Activated naive CD8-positive, alpha-beta T cell treated with anti-CD3 and anti-CD28 coated beads, Interleukin-2, amount 50 U/mL, for 24 hours (primary cell): ENCODE measurements around the gene NSG1.
A peak's percentile ranks its signal among the peaks of the same experiment; 100 is the strongest.
"Not testable (repeated sequence)": the region's sequence is repeated elsewhere in the genome, so short reads cannot be mapped to it uniquely, and the experiment has no call there.

ENCODE experiments used
- ATAC-seq: fragments of 150-1000 bp; cut with Tn5 transposase; one replicate; pipeline ENCODE4 v1.10.0; 2021
- DNase-seq: peaks from one replicate; pipeline ENCODE4 v3.0.0; 2021
- H3K27ac Mint-ChIP-seq: one replicate; pipeline ENCODE4 v1.8.0; 2021; ENCODE audit warnings: mild to moderate bottlenecking, mixed read lengths
- H3K27me3 Mint-ChIP-seq: one replicate; pipeline ENCODE4 v1.8.0; 2021; ENCODE audit warnings: mixed read lengths
- H3K36me3 Mint-ChIP-seq: one replicate; pipeline ENCODE4 v1.8.0; 2021; ENCODE audit warnings: low read depth, mixed read lengths
- H3K4me1 Mint-ChIP-seq: one replicate; pipeline ENCODE4 v1.8.0; 2021; ENCODE audit warnings: mixed read lengths
- H3K4me3 Mint-ChIP-seq: one replicate; pipeline ENCODE4 v1.8.0; 2021; ENCODE audit warnings: mild to moderate bottlenecking, moderate library complexity, mixed read lengths
- H3K9me3 Mint-ChIP-seq: one replicate; pipeline ENCODE4 v1.8.0; 2021; ENCODE audit warnings: mixed read lengths

NSG1 gene

GRCh38 chr4:4386736-4387392, at the start of gene NSG1:
TSS of gene NSG1 (plus strand) at chr4:4387102. CDS start at chr4:4387630, 528 bp downstream.
- Mint-ChIP-seq H3K36me3 (no peaks in the 10 kb centered on the region), H3K9me3 (no peaks in the 10 kb centered on the region), H3K4me3 (peak within 1 kb of the TSS; percentile 74), H3K27me3 (peaks cover 19% of the 10 kb centered on the region), H3K27ac (no peak within 1 kb of the TSS), H3K4me1 (peaks cover 12% of the 10 kb centered on the region)
- peak; percentile 41 for ATAC-seq
- DNase-seq, result peak; percentile 50

DNA sequence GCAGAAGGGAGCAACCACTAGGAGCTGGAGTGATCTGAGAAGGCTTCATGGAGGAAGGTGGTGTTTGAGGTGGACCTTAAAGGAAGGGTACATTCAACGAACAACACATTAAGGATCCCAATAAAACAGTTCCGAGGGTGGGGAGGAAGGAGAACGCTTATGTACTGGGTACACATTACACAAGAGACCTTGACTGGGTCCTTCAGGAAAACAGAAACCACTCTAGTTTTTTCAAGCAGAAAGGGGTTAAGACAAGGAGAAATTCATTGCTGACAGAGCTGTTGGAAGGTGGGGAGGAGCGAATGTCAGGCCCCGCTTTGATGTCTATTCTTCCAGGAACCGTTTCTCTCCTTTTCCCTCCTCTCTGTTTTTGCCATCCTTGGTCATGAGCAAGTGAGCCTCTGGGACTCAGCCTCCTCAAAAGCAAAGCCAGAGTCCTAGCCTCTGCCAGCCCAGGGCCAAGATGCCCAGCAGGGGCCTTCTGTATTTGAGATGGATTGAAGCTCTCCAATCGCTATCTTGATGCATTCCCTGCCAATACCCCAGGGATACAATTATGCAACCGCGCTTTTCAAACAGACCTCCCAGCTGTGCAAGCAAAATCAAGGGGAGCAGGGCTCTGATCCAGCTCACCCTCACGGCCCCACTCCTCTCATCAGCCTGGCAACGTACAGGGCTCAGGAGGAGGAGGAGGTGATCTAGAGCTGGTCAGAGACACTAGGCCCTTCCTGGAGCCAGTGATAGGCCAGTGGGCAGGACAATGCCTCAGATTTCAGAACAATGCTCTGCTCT, 48.5 kb upstream of the NSG1 start:
- Mint-ChIP-seq H3K4me1 (peaks cover 11% of the 10 kb centered on the region), H3K9me3 (no peaks in the 10 kb centered on the region), H3K27ac (no peak overlapping the region), H3K4me3 (no peak overlapping the region), H3K36me3 (no peaks in the 10 kb centered on the region), H3K27me3 (no peaks in the 10 kb centered on the region)
- ATAC-seq, result no peak
- no peak for DNase-seq

DNA sequence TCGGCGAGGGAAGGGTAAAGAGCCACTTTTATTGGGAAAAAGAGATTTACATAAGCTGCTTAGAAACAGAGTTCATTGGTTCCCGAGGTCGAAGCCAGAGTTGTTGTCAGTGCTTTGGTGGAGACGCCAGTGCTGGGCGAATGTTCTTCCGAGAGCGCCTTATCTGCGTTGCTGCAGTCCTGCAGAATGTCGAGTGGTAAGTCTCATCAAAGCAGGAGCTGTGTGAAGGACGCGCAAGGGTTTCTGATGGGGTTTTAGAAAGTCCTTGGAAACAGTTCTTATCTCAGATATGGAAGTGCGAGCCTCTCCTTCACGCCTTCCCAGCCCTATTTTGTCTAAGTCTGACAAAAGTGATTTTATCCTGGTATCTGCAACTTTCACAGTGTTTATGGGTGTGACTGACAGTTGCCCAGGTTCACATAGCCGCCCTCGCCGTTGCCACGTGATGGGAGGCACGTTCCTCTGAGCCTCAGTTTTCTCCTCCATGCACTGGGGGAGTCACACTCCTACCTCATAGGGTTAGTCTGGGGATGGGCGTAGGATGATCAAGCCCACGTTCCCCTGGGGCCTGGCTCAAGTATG, 47.3 kb upstream of the NSG1 start:
- no peak overlapping the region for H3K4me3 Mint-ChIP-seq
- no peaks in the 10 kb centered on the region for H3K27me3 Mint-ChIP-seq
- H3K9me3 Mint-ChIP-seq, result no peaks in the 10 kb centered on the region
- DNase-seq, result no peak
- H3K36me3 Mint-ChIP-seq, result no peaks in the 10 kb centered on the region
- no peak overlapping the region for H3K27ac Mint-ChIP-seq
- H3K4me1 Mint-ChIP-seq, result peaks cover 10% of the 10 kb centered on the region
- no peak for ATAC-seq

GRCh38 chr4:4341861-4342650, 44.8 kb upstream of the NSG1 start:
- Mint-ChIP-seq H3K4me1 (peaks cover 4% of the 10 kb centered on the region), H3K27me3 (no peaks in the 10 kb centered on the region), H3K9me3 (no peaks in the 10 kb centered on the region), H3K36me3 (no peaks in the 10 kb centered on the region), H3K4me3 (no peak overlapping the region), H3K27ac (no peak overlapping the region)
- DNase-seq (no peak), ATAC-seq (no peak)

GRCh38 chr4:4343038-4343437, 43.9 kb upstream of the NSG1 start:
- peaks cover 11% of the 10 kb centered on the region for H3K4me1 Mint-ChIP-seq
- no peaks in the 10 kb centered on the region for H3K9me3 Mint-ChIP-seq
- no peaks in the 10 kb centered on the region for H3K27me3 Mint-ChIP-seq
- no peaks in the 10 kb centered on the region for H3K36me3 Mint-ChIP-seq
- ATAC-seq (no peak), DNase-seq (no peak)
- H3K4me3 Mint-ChIP-seq, result no peak overlapping the region
- no peak overlapping the region for H3K27ac Mint-ChIP-seq

DNA sequence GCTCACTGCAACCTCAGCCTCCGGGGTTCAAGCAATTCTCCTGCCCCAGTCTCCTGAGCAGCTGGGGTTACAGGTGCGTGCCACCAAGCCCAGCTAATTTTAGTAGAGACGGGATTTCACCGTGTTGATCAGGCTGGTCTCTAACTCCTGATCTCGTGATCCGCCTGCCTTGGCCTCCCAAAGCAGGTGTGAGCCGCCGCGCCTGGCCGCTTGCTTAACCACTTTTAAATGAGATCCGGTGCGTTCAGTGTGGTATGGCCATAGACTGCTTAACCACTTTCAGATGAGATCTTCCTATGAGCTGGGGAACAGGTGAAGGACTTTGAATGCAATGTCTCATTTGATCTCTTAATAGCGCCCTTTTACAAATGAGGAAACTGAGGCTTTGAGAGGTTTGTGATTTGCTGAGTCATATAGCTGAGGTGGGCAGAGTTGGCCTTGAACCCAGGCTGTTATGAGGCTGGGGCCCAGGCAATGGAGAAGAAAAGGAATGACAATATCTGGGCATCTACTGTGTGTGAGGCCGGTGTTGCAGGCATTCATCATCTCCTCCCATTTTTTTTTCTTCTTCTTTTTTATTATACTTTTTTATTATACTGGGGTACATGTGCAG, 41.9 kb upstream of the NSG1 start:
- H3K4me3 Mint-ChIP-seq, result no peak overlapping the region
- DNase-seq, result no peak
- H3K36me3 Mint-ChIP-seq, result peaks cover 2% of the 10 kb centered on the region
- H3K27me3 Mint-ChIP-seq, result no peaks in the 10 kb centered on the region
- ATAC-seq, result no peak
- peaks cover 25% of the 10 kb centered on the region for H3K4me1 Mint-ChIP-seq
- H3K9me3 Mint-ChIP-seq, result peaks cover 12% of the 10 kb centered on the region
- no peak overlapping the region for H3K27ac Mint-ChIP-seq

- Mint-ChIP-seq H3K27ac (no peak overlapping the region), H3K4me3 (no peak overlapping the region), H3K27me3 (no peaks in the 10 kb centered on the region), H3K4me1 (peaks cover 25% of the 10 kb centered on the region), H3K9me3 (peaks cover 12% of the 10 kb centered on the region), H3K36me3 (peaks cover 4% of the 10 kb centered on the region)
- DNase-seq (no peak), ATAC-seq (no peak)
Observed at GRCh38 chr4:4347585-4347984, 39.3 kb upstream of the NSG1 start.

DNA sequence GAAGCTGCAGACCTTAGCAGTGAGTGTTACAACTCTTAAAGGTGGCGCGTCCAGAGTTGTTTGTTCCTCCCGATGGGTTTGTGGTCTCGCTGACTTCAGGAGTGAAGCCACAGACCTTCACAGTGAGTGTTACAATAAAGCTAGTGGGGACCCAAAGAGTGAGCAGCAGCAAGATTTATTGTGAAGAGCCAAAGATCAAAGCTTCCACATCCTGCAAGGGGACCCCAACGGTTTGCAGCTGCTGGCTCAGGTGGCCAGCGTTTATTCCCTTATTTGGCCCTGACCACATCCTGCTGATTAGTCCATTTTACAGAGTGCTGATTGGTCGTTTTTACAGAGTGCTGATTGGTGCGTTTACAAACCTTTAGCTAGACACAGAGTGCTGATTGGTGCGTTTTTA, 38.3 kb upstream of the NSG1 start:
- Mint-ChIP-seq H3K27ac (peak overlapping the region; percentile 47), H3K4me1 (peaks cover 21% of the 10 kb centered on the region), H3K4me3 (peak overlapping the region; percentile 51), H3K9me3 (peaks cover 12% of the 10 kb centered on the region)
- peak; percentile 73 for ATAC-seq
- H3K27me3 Mint-ChIP-seq, H3K36me3 Mint-ChIP-seq: not testable (repeated sequence)
- peak; percentile 23 for DNase-seq

GRCh38 chr4:4349867-4350266, 37.0 kb upstream of the NSG1 start:
- no peaks in the 10 kb centered on the region for H3K27me3 Mint-ChIP-seq
- H3K9me3 Mint-ChIP-seq, result peaks cover 12% of the 10 kb centered on the region
- no peak for DNase-seq
- ATAC-seq, result no peak
- H3K4me3 Mint-ChIP-seq, result no peak overlapping the region
- peaks cover 4% of the 10 kb centered on the region for H3K36me3 Mint-ChIP-seq
- H3K4me1 Mint-ChIP-seq, result peaks cover 21% of the 10 kb centered on the region
- no peak overlapping the region for H3K27ac Mint-ChIP-seq

DNA sequence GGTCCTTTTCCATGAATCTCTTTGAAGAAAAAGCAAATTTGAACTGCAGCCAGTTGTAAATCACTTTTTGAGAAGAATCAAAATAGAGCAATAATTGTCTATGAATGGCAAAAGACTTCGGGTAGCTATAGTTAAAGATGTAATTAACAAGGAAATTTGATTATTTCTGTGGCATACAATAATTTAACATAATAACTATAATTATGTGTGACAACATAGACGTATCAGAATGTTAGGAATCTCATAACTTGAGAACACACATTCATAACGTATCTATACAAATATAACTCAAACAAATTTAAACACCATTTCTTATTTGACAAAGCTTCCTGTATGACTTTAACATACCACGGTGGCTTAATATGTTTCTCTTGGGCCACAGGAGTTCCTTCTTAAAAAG, 36.0 kb upstream of the NSG1 start:
- Mint-ChIP-seq H3K4me1 (peaks cover 21% of the 10 kb centered on the region), H3K27ac (no peak overlapping the region), H3K9me3 (peaks cover 12% of the 10 kb centered on the region), H3K36me3 (peaks cover 4% of the 10 kb centered on the region), H3K27me3 (no peaks in the 10 kb centered on the region), H3K4me3 (no peak overlapping the region)
- ATAC-seq (no peak), DNase-seq (no peak)

DNA sequence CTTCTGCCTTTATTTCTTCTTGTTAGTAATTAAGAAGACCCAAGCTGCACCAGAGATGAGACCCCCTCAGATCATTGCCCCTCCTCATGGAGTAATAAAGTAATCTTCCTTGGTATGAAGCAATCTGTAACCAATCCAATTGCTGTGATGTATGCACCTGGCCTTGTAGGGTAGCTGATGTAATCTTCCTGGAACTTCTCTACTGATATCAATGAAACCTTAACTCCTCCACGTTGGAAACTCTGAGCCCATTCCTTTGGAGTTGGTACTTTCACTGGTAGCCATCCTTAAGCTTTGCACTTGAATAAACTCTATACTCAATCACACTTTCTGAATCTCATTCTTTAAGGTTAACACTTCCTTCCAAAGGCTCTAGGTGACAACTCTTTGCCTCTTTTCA, 31.6 kb upstream of the NSG1 start:
- H3K4me3 Mint-ChIP-seq, result no peak overlapping the region
- no peaks in the 10 kb centered on the region for H3K4me1 Mint-ChIP-seq
- peaks cover under 1% of the 10 kb centered on the region for H3K36me3 Mint-ChIP-seq
- no peak overlapping the region for H3K27ac Mint-ChIP-seq
- no peaks in the 10 kb centered on the region for H3K9me3 Mint-ChIP-seq
- H3K27me3 Mint-ChIP-seq, result peaks cover 2% of the 10 kb centered on the region
- no peak for DNase-seq
- no peak for ATAC-seq

GRCh38 chr4:4356106-4357041, 30.5 kb upstream of the NSG1 start:
- Mint-ChIP-seq H3K4me1 (no peaks in the 10 kb centered on the region), H3K4me3 (no peak overlapping the region), H3K36me3 (no peaks in the 10 kb centered on the region), H3K27ac (no peak overlapping the region), H3K9me3 (no peaks in the 10 kb centered on the region), H3K27me3 (peaks cover 2% of the 10 kb centered on the region)
- ATAC-seq (no peak), DNase-seq (no peak)

DNA sequence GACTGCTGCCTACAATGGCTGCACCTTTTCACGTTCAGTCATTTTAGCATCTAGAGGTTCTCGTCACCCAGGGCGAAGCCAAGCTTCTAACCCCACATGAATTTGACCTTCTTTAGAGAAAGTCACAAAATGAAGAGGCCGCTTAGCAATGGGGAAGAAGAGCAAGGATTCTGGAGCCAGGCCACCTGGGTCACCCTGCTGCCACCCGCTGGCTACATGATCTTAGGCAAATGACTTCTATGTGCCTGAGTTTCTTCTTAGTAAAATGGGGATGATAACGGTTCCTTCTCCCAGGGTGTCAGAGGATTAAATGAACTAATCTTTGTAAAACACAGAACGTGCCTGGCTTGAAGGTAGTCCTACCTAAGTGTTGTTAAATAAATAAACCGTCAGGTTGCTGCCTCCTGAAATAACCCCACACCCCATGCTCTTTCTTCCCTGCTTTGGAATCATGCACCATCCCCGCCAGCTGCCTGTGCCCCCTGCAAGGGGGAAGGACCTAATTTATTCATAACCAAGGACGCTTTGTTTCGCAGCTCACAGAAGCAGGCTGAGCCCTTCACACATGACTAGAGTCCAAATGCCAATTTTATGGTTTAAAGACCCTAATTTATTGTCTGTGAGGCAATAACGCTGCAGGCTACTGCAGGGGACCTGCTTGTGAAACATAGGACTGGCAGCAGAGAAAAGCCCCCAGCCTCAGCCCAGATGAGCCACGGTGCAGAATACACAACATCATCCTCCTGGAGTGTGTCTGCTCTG, 28.6 kb upstream of the NSG1 start:
- Mint-ChIP-seq H3K27ac (no peak overlapping the region), H3K36me3 (no peaks in the 10 kb centered on the region), H3K4me3 (no peak overlapping the region), H3K27me3 (peaks cover 2% of the 10 kb centered on the region), H3K4me1 (no peaks in the 10 kb centered on the region), H3K9me3 (no peaks in the 10 kb centered on the region)
- DNase-seq (no peak), ATAC-seq (no peak)
